B cell (primary cell): Measurements from ENCODE around the gene RRP1. TPM values are rescaled to one million over a fixed set of nuclear protein-coding genes. Genes with fewer than 3 reads are reported as not detected.

Experiments
- ATAC-seq: fragments of 200-7000 bp; cut with Tn5 transposase; one replicate; pipeline ENCODE4 v1.10.0; 2021; ENCODE audit warnings: low read depth, mild to moderate bottlenecking, moderate number of reproducible peaks, moderate library complexity
- CTCF ChIA-PET: fragments of 350-600 bp; sonication (Branson Sonifier 250); formaldehyde crosslinking; loops from one replicate; lab custom pipeline; 2021; ENCODE audit warnings: antibody characterized with exemption, inconsistent platforms; lab: Charles Lee
- POLR2A ChIA-PET: fragments of 350-600 bp; sonication (Branson Sonifier 250); formaldehyde crosslinking; loops from one replicate; lab custom pipeline; 2021; ENCODE audit warnings: antibody characterized with exemption; lab: Charles Lee
- DNase-seq: peaks from one replicate; pipeline ENCODE4 v3.0.0; 2013
- H2AFZ ChIP-seq: 2 replicates; pipeline ENCODE4 v1.6.1; 2012; ENCODE audit warnings: mild to moderate bottlenecking, low read depth, low read length; ENCODE audit not compliant: insufficient read depth, poor library complexity, severe bottlenecking
- H3K27ac ChIP-seq, 2 donors: 1 replicate in 1 of 2; 2 replicates in 1 of 2; pipeline ENCODE4 v1.5.1; 2012 to 2013; ENCODE audit warnings: low read length in 2 of 2, mild to moderate bottlenecking in 2 of 2, moderate library complexity in 1 of 2
- H3K27me3 ChIP-seq, 4 experiments: fragments of 200-600 bp in 1 of 4; sonication (generic) in 1 of 4; replicated peaks in 1 of 4; 1 replicate in 2 of 4; 2 replicates in 2 of 4; pipeline versions ENCODE4 v1.6.1 to v1.7.0; 2013 to 2016; ENCODE audit warnings: low read length in 3 of 4, mild to moderate bottlenecking in 2 of 4, mixed read lengths in 1 of 4, moderate library complexity in 1 of 4; ENCODE audit not compliant: insufficient read depth in 4 of 4, control insufficient read depth in 3 of 4; ENCODE audit errors: control extremely low read depth in 1 of 4
- H3K36me3 ChIP-seq, 2 experiments: replicated peaks in 1 of 2; 1 replicate in 1 of 2; 2 replicates in 1 of 2; pipeline versions ENCODE4 v1.6.1 to v1.7.1; 2013; ENCODE audit warnings: low read length in 1 of 2; ENCODE audit not compliant: insufficient read depth in 2 of 2, control insufficient read depth in 1 of 2; ENCODE audit errors: control extremely low read depth in 1 of 2, extremely low read depth in 1 of 2
- H3K4me1 ChIP-seq, 2 donors: fragments of 200-600 bp in 1 of 2; sonication (generic) in 1 of 2; 1 replicate in 1 of 2; 2 replicates in 1 of 2; pipeline versions ENCODE4 v1.5.1 to v1.6.1; 2013 to 2017; ENCODE audit warnings: low read length in 2 of 2; ENCODE audit not compliant: control insufficient read depth in 2 of 2, insufficient read depth in 2 of 2
- H3K4me2 ChIP-seq: replicated peaks from 2 replicates; pipeline ENCODE3; 2012; ENCODE audit warnings: mild to moderate bottlenecking, low read depth, low read length; ENCODE audit not compliant: poor library complexity, severe bottlenecking
- H3K4me3 ChIP-seq, 5 experiments: fragments of 200-600 bp in 1 of 5; sonication (generic) in 1 of 5; 1 replicate in 3 of 5; 2 replicates in 2 of 5; pipeline versions ENCODE4 v1.5.1 to v1.7.0; 2011 to 2016; ENCODE audit warnings: low read length in 4 of 5, mild to moderate bottlenecking in 4 of 5, low read depth in 2 of 5, control low read depth in 1 of 5, moderate library complexity in 1 of 5; ENCODE audit not compliant: insufficient read depth in 1 of 5; ENCODE audit errors: control extremely low read depth in 1 of 5, extremely low read depth in 1 of 5
- H3K79me2 ChIP-seq: fragments of 200-600 bp; sonication (generic); one replicate; pipeline ENCODE4 v1.6.0; 2016; ENCODE audit warnings: low read length; ENCODE audit not compliant: control insufficient read depth, insufficient read depth
- H3K9ac ChIP-seq: fragments of 200-600 bp; sonication (generic); 2 replicates; pipeline ENCODE4 v1.6.1; 2017; ENCODE audit warnings: mild to moderate bottlenecking, low read length, moderate library complexity
- H3K9me3 ChIP-seq, 3 donors: one replicate each; pipeline versions ENCODE4 v1.6.1 to v1.7.1; 2013; ENCODE audit warnings: low read length in 2 of 3; ENCODE audit not compliant: control insufficient read depth in 2 of 3, insufficient read depth in 1 of 3; ENCODE audit errors: control extremely low read depth in 1 of 3
- H4K20me1 ChIP-seq: 2 replicates; pipeline ENCODE4 v1.6.0; 2012; ENCODE audit warnings: mild to moderate bottlenecking, low read length; ENCODE audit not compliant: insufficient read depth, control insufficient read depth, poor library complexity, severe bottlenecking
- H3K27ac Mint-ChIP-seq: one replicate; pipeline ENCODE4 v1.8.0; 2021; ENCODE audit warnings: mixed read lengths
- H3K27me3 Mint-ChIP-seq: one replicate; pipeline ENCODE4 v1.8.0; 2021; ENCODE audit warnings: mixed read lengths
- H3K4me1 Mint-ChIP-seq: one replicate; pipeline ENCODE4 v1.8.0; 2021; ENCODE audit warnings: mixed read lengths
- H3K4me3 Mint-ChIP-seq: one replicate; pipeline ENCODE4 v1.8.0; 2021; ENCODE audit warnings: mixed read lengths
- H3K9me3 Mint-ChIP-seq: one replicate; pipeline ENCODE4 v1.8.0; 2022; ENCODE audit warnings: mixed read lengths; ENCODE audit not compliant: insufficient read depth
- EZH2 ChIP-seq: IDR thresholded peaks from 2 replicates; pipeline ENCODE4 v1.6.1; 2012; ENCODE audit warnings: borderline replicate concordance, low read depth, mild to moderate bottlenecking, moderate library complexity, low read length; ENCODE audit not compliant: insufficient read depth, poor library complexity, severe bottlenecking
- WGBS: methylation state at CpG from one replicate; pipeline ENCODE4 v1.1.5; 2013; ENCODE audit warnings: missing lambda C conversion rate; ENCODE audit not compliant: insufficient coverage; 5-methylcytosine and 5-hydroxymethylcytosine counted together
- intact Hi-C: fragments of 100-400 bp; cut with micrococcal nuclease; formaldehyde crosslinking; loops from one replicate; pipeline ENCODE4 v1.10.0; 2022
- polyA plus RNA-seq: library from polyadenylated mRNA; depleted of rRNA; stranded (reverse); fragments of >200 nt; gene quantifications from 2 replicates; pipeline ENCODE4 v1.2.3, GENCODE V29; 2012
- total RNA-seq, 2 donors: library from RNA; stranded (reverse); fragments of 120-200 nt in 1 of 2; gene quantifications; 1 replicate in 1 of 2; 2 replicates in 1 of 2; pipeline versions ENCODE4 v1.2.3 to v1.2.4, GENCODE V29; 2013 to 2022
- TF ChIP-seq, protein P1 (sequence below): fragments of 200-600 bp; IDR thresholded peaks from one replicate; pipeline ENCODE4 v1.8.0; 2022; ENCODE audit warnings: antibody characterized with exemption, mild to moderate bottlenecking

RRP1 gene
- total and polyA plus RNA-seq, 2 donors (not counting 1 experiment from before 2014, with no cell fraction given): 9.6 to 27.8 TPM

DNA sequence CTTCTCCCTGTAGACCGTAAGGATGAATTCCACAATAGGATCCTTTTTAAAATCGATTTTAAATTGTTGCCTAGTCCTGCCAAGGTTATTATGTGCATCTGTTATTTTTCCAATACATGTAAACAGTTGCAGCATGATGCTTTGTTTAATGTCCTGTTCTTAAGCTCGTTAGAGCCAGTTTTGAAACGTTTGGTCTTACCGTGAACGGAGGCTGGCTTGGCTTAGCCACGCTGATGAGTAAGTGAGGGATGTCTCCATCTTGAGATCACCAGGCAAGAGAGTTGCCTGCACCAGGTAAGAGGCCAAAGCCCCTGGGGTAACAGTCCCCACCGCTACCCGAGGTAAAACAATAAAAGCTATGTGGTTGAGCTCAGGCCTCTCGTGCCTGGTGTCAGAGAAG, 30.6 kb upstream of the RRP1 start:
- Histone ChIP-seq H3K9ac (no peak overlapping the region), H3K4me2 (no peak overlapping the region), H3K9me3 (peaks cover 0 to 8% (median 0%) of the 10 kb centered on the region in 3 donors), H3K4me1 (no peaks in the 10 kb centered on the region), H3K36me3 (peaks cover 0 to 29% of the 10 kb centered on the region in 2 experiments), H2AFZ (no peak overlapping the region), H3K4me3 (no peak overlapping the region), H3K27ac (no peak overlapping the region), H3K79me2 (no peaks in the 10 kb centered on the region), H3K27me3 (no peaks in the 10 kb centered on the region), H4K20me1 (no peaks in the 10 kb centered on the region)
- H3K4me3 Mint-ChIP-seq: no peak overlapping the region
- POLR2A ChIA-PET: interaction anchor here (0.7 kb wide), 1 partner anchor 13 kb away, joined by 3 read pairs; no protein-coding TSS in a partner anchor
- H3K27me3 Mint-ChIP-seq: no peaks in the 10 kb centered on the region
- H3K4me1 Mint-ChIP-seq: no peaks in the 10 kb centered on the region
- TF ChIP-seq, protein P1, sequence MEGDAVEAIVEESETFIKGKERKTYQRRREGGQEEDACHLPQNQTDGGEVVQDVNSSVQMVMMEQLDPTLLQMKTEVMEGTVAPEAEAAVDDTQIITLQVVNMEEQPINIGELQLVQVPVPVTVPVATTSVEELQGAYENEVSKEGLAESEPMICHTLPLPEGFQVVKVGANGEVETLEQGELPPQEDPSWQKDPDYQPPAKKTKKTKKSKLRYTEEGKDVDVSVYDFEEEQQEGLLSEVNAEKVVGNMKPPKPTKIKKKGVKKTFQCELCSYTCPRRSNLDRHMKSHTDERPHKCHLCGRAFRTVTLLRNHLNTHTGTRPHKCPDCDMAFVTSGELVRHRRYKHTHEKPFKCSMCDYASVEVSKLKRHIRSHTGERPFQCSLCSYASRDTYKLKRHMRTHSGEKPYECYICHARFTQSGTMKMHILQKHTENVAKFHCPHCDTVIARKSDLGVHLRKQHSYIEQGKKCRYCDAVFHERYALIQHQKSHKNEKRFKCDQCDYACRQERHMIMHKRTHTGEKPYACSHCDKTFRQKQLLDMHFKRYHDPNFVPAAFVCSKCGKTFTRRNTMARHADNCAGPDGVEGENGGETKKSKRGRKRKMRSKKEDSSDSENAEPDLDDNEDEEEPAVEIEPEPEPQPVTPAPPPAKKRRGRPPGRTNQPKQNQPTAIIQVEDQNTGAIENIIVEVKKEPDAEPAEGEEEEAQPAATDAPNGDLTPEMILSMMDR: no peak
- no peak for TF ChIP-seq EZH2
- no peaks in the 10 kb centered on the region for H3K9me3 Mint-ChIP-seq
- intact Hi-C loops: no loop called here
- DNase-seq (no peak), ATAC-seq (no peak)
- no peak overlapping the region for H3K27ac Mint-ChIP-seq
- CTCF ChIA-PET: no interaction called here
- WGBS: 92% methylated on average over 8 of the region's 10 CpGs

DNA sequence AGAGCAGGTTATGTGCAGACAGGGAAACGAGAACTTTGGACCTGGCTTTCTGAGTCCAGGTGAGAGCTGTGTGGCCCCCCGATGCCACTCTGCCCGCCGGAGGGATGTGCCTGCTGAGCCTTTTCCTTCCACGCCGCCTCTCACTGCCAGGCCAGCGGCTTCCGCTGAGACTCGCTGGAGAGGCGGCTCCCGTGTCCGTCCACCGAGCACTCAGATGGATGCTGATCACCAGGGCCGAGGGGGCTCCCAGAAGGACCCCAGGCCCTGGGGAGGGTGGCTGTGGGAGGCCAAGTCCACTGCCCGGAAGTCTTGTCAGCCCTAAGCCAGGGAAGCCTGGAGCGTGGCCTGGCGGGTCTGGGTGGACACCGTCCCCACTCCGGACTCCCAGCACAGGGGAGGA, 29.7 kb upstream of the RRP1 start:
- intact Hi-C loops: no loop called here
- 98% methylated on average over 19 of the region's 19 CpGs for WGBS
- H3K79me2 ChIP-seq: no peaks in the 10 kb centered on the region
- H3K36me3 ChIP-seq: peaks cover 0 to 22% of the 10 kb centered on the region in 2 experiments
- CTCF ChIA-PET: no interaction called here
- TF ChIP-seq EZH2: no peak
- TF ChIP-seq, protein P1: no peak
- Mint-ChIP-seq H3K27ac (no peak overlapping the region), H3K27me3 (no peaks in the 10 kb centered on the region), H3K9me3 (no peaks in the 10 kb centered on the region), H3K4me3 (no peak overlapping the region), H3K4me1 (no peaks in the 10 kb centered on the region)
- H2AFZ ChIP-seq: no peak overlapping the region
- no peak overlapping the region for H3K4me2 ChIP-seq
- ATAC-seq (no peak), DNase-seq (no peak)
- no peak overlapping the region for H3K9ac ChIP-seq
- no peaks in the 10 kb centered on the region for H4K20me1 ChIP-seq
- no peak overlapping the region for H3K27ac ChIP-seq
- H3K9me3 ChIP-seq: peaks cover 0 to 5% (median 0%) of the 10 kb centered on the region in 3 donors
- no peaks in the 10 kb centered on the region for H3K4me1 ChIP-seq
- no peak overlapping the region for H3K4me3 ChIP-seq
- H3K27me3 ChIP-seq: no peaks in the 10 kb centered on the region
- POLR2A ChIA-PET: no interaction called here
